DOHH2 (cell line): ENCODE results near the gene INF2.

Experiments used
- H3F3A ChIP-seq: fragments of 200-600 bp; sonication (generic), shearing (Covaris generic); 2 replicates; pipeline ENCODE4 v1.6.0; 2016; ENCODE audit warnings: antibody characterized with exemption, mild to moderate bottlenecking; ENCODE audit not compliant: control insufficient read depth, insufficient read depth
- H3K27ac ChIP-seq: fragments of 200-600 bp; sonication (generic); 2 replicates; pipeline ENCODE4 v1.5.1; 2014; ENCODE audit warnings: low read depth, mild to moderate bottlenecking, low read length, moderate library complexity
- H3K27me3 ChIP-seq: fragments of 200-600 bp; sonication (generic); 2 replicates; pipeline ENCODE4 v1.6.1; 2014; ENCODE audit warnings: mild to moderate bottlenecking, low read length, mixed read lengths; ENCODE audit not compliant: control insufficient read depth
- H3K36me3 ChIP-seq: fragments of 200-600 bp; sonication (generic); 2 replicates; pipeline ENCODE4 v1.6.1; 2014; ENCODE audit warnings: mild to moderate bottlenecking, low read length, moderate library complexity, mixed read lengths; ENCODE audit not compliant: control insufficient read depth
- H3K4me1 ChIP-seq: fragments of 200-600 bp; sonication (generic); 2 replicates; pipeline ENCODE4 v1.6.1; 2014; ENCODE audit warnings: mild to moderate bottlenecking, low read length, mixed read lengths; ENCODE audit not compliant: control insufficient read depth
- H3K4me2 ChIP-seq: fragments of 200-600 bp; sonication (generic); 2 replicates; pipeline ENCODE4 v1.6.0; 2014; ENCODE audit warnings: mild to moderate bottlenecking, low read length, moderate library complexity
- H3K4me3 ChIP-seq: fragments of 200-600 bp; sonication (generic); 2 replicates; pipeline ENCODE4 v1.5.1; 2014; ENCODE audit warnings: mild to moderate bottlenecking, low read length, mixed read lengths
- H3K79me2 ChIP-seq: fragments of 200-600 bp; sonication (generic); 2 replicates; pipeline ENCODE4 v1.6.1; 2014; ENCODE audit warnings: mild to moderate bottlenecking, low read length, mixed read lengths; ENCODE audit not compliant: control insufficient read depth
- H3K9me2 ChIP-seq: fragments of 200-600 bp; sonication (generic); replicated peaks from 2 replicates; pipeline ENCODE4 v1.6.1; 2014; ENCODE audit warnings: mild to moderate bottlenecking, low read length, mixed read lengths; ENCODE audit not compliant: control insufficient read depth
- H3K9me3 ChIP-seq: fragments of 200-600 bp; sonication (generic); 2 replicates; pipeline ENCODE4 v1.6.1; 2014; ENCODE audit warnings: antibody characterized with exemption, low read length, mixed read lengths; ENCODE audit not compliant: control insufficient read depth, insufficient read depth
- H4K20me1 ChIP-seq: fragments of 200-600 bp; sonication (generic); 2 replicates; pipeline ENCODE4 v1.6.0; 2014; ENCODE audit warnings: low read depth, mild to moderate bottlenecking, antibody characterized with exemption, low read length, moderate library complexity; ENCODE audit not compliant: control insufficient read depth, insufficient read depth
- EZH2phosphoT487 ChIP-seq: fragments of 200-600 bp; sonication (generic); IDR thresholded peaks from 2 replicates; pipeline ENCODE4 v1.6.1; 2017; ENCODE audit warnings: borderline replicate concordance, mild to moderate bottlenecking, antibody characterized with exemption, low read length, moderate library complexity, mixed read lengths
- TF ChIP-seq, protein P1 (sequence below): fragments of 200-600 bp; sonication (generic); IDR thresholded peaks from one replicate; pipeline ENCODE4 v1.5.1; 2014; ENCODE audit warnings: antibody characterized with exemption, mild to moderate bottlenecking, low read depth, low read length; ENCODE audit not compliant: poor library complexity, severe bottlenecking

INF2 gene

DNA sequence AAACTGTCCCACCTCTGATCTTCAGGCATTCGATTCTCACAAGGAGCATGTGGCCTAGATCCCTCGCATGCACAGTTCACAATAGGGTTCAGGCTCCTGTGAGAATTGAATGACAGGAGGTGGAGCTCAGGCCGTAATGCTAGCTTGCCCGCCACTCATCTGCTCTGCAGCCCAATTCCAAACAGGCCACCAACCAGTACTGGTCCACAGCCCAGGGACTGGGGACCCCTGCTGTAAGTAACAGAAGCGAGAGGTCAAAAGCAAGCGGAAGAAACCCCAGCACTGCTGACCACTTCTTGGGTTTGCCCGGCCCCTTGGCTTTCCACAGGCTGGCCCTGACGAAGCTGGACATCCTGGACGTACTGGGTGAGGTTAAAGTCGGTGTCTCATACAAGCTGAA, 55.1 kb downstream of the INF2 start:
- Histone ChIP-seq H3K27me3 (peaks cover 5% of the 10 kb centered on the region; the same call in 1 of the 2 replicates), H3K79me2 (no peaks in the 10 kb centered on the region), H3K4me2 (no peak overlapping the region), H3K27ac (no peak overlapping the region), H3K36me3 (no peaks in the 10 kb centered on the region), H4K20me1 (no peaks in the 10 kb centered on the region), H3K4me1 (peaks cover 7% of the 10 kb centered on the region), H3K9me2 (no peaks in the 10 kb centered on the region), H3K9me3 (no peaks in the 10 kb centered on the region), H3K4me3 (no peak overlapping the region), H3F3A (no peaks in the 10 kb centered on the region)
- no peak for TF ChIP-seq EZH2phosphoT487
- TF ChIP-seq, protein P1, sequence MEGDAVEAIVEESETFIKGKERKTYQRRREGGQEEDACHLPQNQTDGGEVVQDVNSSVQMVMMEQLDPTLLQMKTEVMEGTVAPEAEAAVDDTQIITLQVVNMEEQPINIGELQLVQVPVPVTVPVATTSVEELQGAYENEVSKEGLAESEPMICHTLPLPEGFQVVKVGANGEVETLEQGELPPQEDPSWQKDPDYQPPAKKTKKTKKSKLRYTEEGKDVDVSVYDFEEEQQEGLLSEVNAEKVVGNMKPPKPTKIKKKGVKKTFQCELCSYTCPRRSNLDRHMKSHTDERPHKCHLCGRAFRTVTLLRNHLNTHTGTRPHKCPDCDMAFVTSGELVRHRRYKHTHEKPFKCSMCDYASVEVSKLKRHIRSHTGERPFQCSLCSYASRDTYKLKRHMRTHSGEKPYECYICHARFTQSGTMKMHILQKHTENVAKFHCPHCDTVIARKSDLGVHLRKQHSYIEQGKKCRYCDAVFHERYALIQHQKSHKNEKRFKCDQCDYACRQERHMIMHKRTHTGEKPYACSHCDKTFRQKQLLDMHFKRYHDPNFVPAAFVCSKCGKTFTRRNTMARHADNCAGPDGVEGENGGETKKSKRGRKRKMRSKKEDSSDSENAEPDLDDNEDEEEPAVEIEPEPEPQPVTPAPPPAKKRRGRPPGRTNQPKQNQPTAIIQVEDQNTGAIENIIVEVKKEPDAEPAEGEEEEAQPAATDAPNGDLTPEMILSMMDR = no peak

DNA sequence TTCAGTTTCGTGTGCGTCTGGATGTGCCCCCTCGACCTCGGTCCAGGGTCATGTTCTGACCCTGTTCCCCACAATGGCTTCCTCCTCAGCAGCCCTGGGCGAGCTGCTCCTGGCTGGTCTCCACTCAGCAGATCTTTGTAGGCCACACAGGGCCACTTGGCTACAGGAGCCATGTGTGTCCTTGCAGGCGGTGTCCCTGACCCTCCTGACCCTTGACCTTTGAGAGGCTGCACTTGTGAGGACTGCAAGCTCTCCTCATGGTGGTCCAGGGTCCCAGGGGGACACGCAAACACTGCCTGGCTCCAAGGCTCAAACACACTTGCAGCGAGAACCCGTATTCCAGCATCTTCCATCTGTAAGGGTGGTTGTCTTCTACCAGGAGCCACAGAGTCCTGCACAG, 56.0 kb downstream of the INF2 start:
- Histone ChIP-seq H3K27ac (no peak overlapping the region), H3K79me2 (no peaks in the 10 kb centered on the region), H3K4me2 (no peak overlapping the region), H3K9me2 (no peaks in the 10 kb centered on the region), H3K4me1 (peaks cover 7% of the 10 kb centered on the region), H3F3A (no peaks in the 10 kb centered on the region), H3K9me3 (no peaks in the 10 kb centered on the region; the same call in 1 of the 2 replicates), H3K27me3 (peaks cover 7% of the 10 kb centered on the region; the same call in 1 of the 2 replicates), H3K4me3 (no peak overlapping the region), H4K20me1 (no peaks in the 10 kb centered on the region), H3K36me3 (no peaks in the 10 kb centered on the region)
- TF ChIP-seq, protein P1 = no peak
- no peak for TF ChIP-seq EZH2phosphoT487

DNA sequence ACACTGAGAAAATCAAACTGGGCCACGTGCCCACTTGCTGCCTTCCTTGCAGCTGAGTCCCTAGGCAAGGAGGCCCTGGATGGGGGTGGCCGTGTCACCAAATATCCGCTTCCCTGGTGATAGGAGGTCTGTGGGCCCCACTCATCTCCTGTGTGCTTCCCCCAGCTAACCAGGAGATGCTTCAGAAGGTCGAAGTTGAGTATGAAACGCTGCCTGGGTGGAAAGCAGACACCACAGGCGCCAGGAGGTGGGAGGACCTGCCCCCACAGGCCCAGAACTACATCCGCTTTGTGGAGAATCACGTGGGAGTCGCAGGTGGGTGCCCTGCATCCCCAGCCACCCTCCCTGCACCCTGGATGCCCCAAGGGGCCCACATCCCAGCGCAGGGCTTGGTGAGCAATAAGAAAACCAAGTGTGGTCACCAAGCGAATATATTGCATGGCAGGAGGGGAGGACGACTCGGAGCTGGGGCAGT, 56.7 kb downstream of the INF2 start:
- TF ChIP-seq, protein P1 = no peak
- no peak for TF ChIP-seq EZH2phosphoT487
- H3K4me2 ChIP-seq = no peak overlapping the region
- H3K36me3 ChIP-seq = no peaks in the 10 kb centered on the region
- no peak overlapping the region for H3K4me3 ChIP-seq
- H3K27me3 ChIP-seq = peaks cover 7% of the 10 kb centered on the region; the same call in 1 of the 2 replicates
- H3K9me2 ChIP-seq = no peaks in the 10 kb centered on the region
- H4K20me1 ChIP-seq = no peaks in the 10 kb centered on the region
- no peaks in the 10 kb centered on the region; the same call in 1 of the 2 replicates for H3F3A ChIP-seq
- peaks cover 1% of the 10 kb centered on the region; the same call in 1 of the 2 replicates for H3K9me3 ChIP-seq
- peaks cover 7% of the 10 kb centered on the region for H3K4me1 ChIP-seq
- H3K79me2 ChIP-seq = no peaks in the 10 kb centered on the region
- no peak overlapping the region for H3K27ac ChIP-seq
